GM12892 (cell line): Measurements from ENCODE around the gene TMEM273.

Experiments
- POLR2A ChIP-seq: IDR thresholded peaks from 2 replicates; pipeline ENCODE4 v1.6.1; 2011; ENCODE audit warnings: low read depth, low read length, control low read depth
- TAF1 ChIP-seq: IDR thresholded peaks from 2 replicates; pipeline ENCODE4 v1.6.1; 2011; ENCODE audit warnings: low read depth, mild to moderate bottlenecking, control low read depth, low read length, borderline replicate concordance

DNA sequence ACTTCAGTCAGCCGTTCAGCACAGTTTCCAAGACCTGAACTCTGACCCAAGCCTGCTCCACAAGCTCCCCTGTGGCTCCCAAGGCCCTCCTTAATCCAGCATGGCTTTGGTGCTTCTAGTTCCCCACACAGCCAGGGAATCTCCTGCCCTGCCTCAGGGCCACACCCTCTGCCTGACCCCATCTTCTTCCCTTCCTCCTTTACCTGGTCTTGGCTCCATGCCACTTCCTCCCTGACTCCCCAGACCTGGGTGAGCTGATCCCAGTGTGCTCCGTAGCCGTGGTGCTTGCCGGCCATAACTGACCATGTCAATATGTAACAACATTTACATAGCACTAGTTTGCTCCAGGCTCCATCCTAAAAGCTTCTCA is 20.0 kb downstream of the TMEM273 start:
- no peak for TF ChIP-seq POLR2A
- no peak for TF ChIP-seq TAF1
